ENCODE data around the gene STX18. TPM values are rescaled to one million over a fixed set of nuclear protein-coding genes. Genes with fewer than 3 reads are reported as not detected.
"Not testable (repeated sequence)": the region's sequence is repeated elsewhere in the genome, so short reads cannot be mapped to it uniquely, and the experiment has no call there.

The STX18 gene
- total and polyA plus RNA-seq, 5 experiments from 2014 or later: 20.0 to 24.9 (median 21.5) TPM

GRCh38 chr4:4524364-4524763 is 17.5 kb downstream of the STX18 start:
- no peaks in the 10 kb centered on the region for H3K27me3 Mint-ChIP-seq
- H3K9me3 Mint-ChIP-seq: no peaks in the 10 kb centered on the region
- ATAC-seq: peak; percentile 74 to 86
- POLR2A ChIA-PET: no interaction called here
- peak overlapping the region in 5 of 10 donors; percentile 1 to 59 (median 50) for H3K4me3 Mint-ChIP-seq
- peak overlapping the region in 9 of 10 donors; percentile 11 to 85 (median 58) for H3K27ac Mint-ChIP-seq
- H3K4me1 Mint-ChIP-seq: peaks cover 29 to 49% (median 41%) of the 10 kb centered on the region in 4 donors
- peak in 6 of 10 donors; percentile 11 to 33 (median 26) for DNase-seq
- H3K36me3 Mint-ChIP-seq: peaks cover 4 to 35% (median 5%) of the 10 kb centered on the region in 3 donors

- POLR2A ChIA-PET: no interaction called here
- no peak overlapping the region for H3K27ac Mint-ChIP-seq
- no peaks in the 10 kb centered on the region for H3K9me3 Mint-ChIP-seq
- H3K27me3 Mint-ChIP-seq: no peaks in the 10 kb centered on the region
- DNase-seq: no peak
- peaks cover 2 to 23% (median 5%) of the 10 kb centered on the region in 3 donors for H3K36me3 Mint-ChIP-seq
- ATAC-seq: no peak
- H3K4me1 Mint-ChIP-seq: peaks cover 33 to 62% (median 51%) of the 10 kb centered on the region in 4 donors
- no peak overlapping the region for H3K4me3 Mint-ChIP-seq
Observed at GRCh38 chr4:4521731-4522130, 20.1 kb downstream of the STX18 start.

- Mint-ChIP-seq H3K4me3 (no peak overlapping the region), H3K4me1 (peaks cover 33 to 62% (median 50%) of the 10 kb centered on the region in 4 donors), H3K36me3 (peaks cover 2 to 20% (median 5%) of the 10 kb centered on the region in 3 donors), H3K9me3 (no peaks in the 10 kb centered on the region), H3K27me3 (no peaks in the 10 kb centered on the region), H3K27ac (peak overlapping the region in 2 of 10 donors; percentile 6 to 61)
- POLR2A ChIA-PET: no interaction called here
- ATAC-seq (no peak), DNase-seq (no peak)
Observed at GRCh38 chr4:4521136-4521535, 20.7 kb downstream of the STX18 start.

- Mint-ChIP-seq H3K4me3 (no peak overlapping the region), H3K9me3 (no peaks in the 10 kb centered on the region), H3K36me3 (peaks cover 0 to 4% (median 0%) of the 10 kb centered on the region in 3 donors), H3K27ac (no peak overlapping the region), H3K27me3 (no peaks in the 10 kb centered on the region), H3K4me1 (peaks cover 26 to 49% (median 38%) of the 10 kb centered on the region in 4 donors)
- POLR2A ChIA-PET: no interaction called here
- no peak for ATAC-seq
- no peak for DNase-seq
Observed at GRCh38 chr4:4519297-4519894, 22.5 kb downstream of the STX18 start.

GRCh38 chr4:4518747-4519146 is 23.1 kb downstream of the STX18 start:
- no peaks in the 10 kb centered on the region for H3K27me3 Mint-ChIP-seq
- no peaks in the 10 kb centered on the region for H3K9me3 Mint-ChIP-seq
- ATAC-seq (no peak), DNase-seq (no peak)
- H3K4me1 Mint-ChIP-seq: peaks cover 22 to 43% (median 32%) of the 10 kb centered on the region in 4 donors
- no peak overlapping the region for H3K4me3 Mint-ChIP-seq
- H3K36me3 Mint-ChIP-seq: peaks cover 0 to 2% (median 0%) of the 10 kb centered on the region in 3 donors
- no peak overlapping the region for H3K27ac Mint-ChIP-seq
- POLR2A ChIA-PET: no interaction called here

- POLR2A ChIA-PET: no interaction called here
Observed at GRCh38 chr4:4514786-4515185, 27.1 kb downstream of the STX18 start.

GRCh38 chr4:4512282-4512681 is 29.6 kb downstream of the STX18 start:
- no peak for DNase-seq
- no peak overlapping the region for H3K4me3 Mint-ChIP-seq
- no peak for ATAC-seq
- H3K27me3 Mint-ChIP-seq: no peaks in the 10 kb centered on the region
- H3K27ac Mint-ChIP-seq: no peak overlapping the region
- H3K4me1 Mint-ChIP-seq: peaks cover 4 to 15% (median 13%) of the 10 kb centered on the region in 4 donors
- POLR2A ChIA-PET: no interaction called here
- peaks cover 0 to 21% (median 15%) of the 10 kb centered on the region in 3 donors for H3K36me3 Mint-ChIP-seq
- no peaks in the 10 kb centered on the region for H3K9me3 Mint-ChIP-seq

More at GRCh38 chr4:4514786-4515185, 27.1 kb downstream of the STX18 start:
- Mint-ChIP-seq H3K27ac (no peak overlapping the region), H3K4me3 (no peak overlapping the region), H3K27me3 (no peaks in the 10 kb centered on the region), H3K9me3 (no peaks in the 10 kb centered on the region), H3K4me1 (peaks cover 12 to 24% (median 17%) of the 10 kb centered on the region in 4 donors), H3K36me3 (peaks cover 0 to 11% (median 7%) of the 10 kb centered on the region in 3 donors)
- ATAC-seq (no peak), DNase-seq (no peak)

GRCh38 chr4:4510641-4511040 is 31.2 kb downstream of the STX18 start:
- H3K27me3 Mint-ChIP-seq, ATAC-seq, H3K4me3 Mint-ChIP-seq, POLR2A ChIA-PET, DNase-seq, H3K27ac Mint-ChIP-seq, H3K9me3 Mint-ChIP-seq: not testable (repeated sequence)
- peaks cover 0 to 24% (median 21%) of the 10 kb centered on the region in 3 donors for H3K36me3 Mint-ChIP-seq
- peaks cover 0 to 13% (median 7%) of the 10 kb centered on the region in 4 donors for H3K4me1 Mint-ChIP-seq

- Mint-ChIP-seq H3K27me3 (no peaks in the 10 kb centered on the region), H3K36me3 (peaks cover 0 to 25% (median 24%) of the 10 kb centered on the region in 3 donors), H3K9me3 (no peaks in the 10 kb centered on the region), H3K4me1 (peaks cover 0 to 13% (median 9%) of the 10 kb centered on the region in 4 donors), H3K4me3 (no peak overlapping the region), H3K27ac (no peak overlapping the region)
- ATAC-seq: no peak
- no peak for DNase-seq
- POLR2A ChIA-PET: no interaction called here
Observed at GRCh38 chr4:4509521-4509920, 32.3 kb downstream of the STX18 start.

GRCh38 chr4:4507923-4508322 is 33.9 kb downstream of the STX18 start:
- H3K9me3 Mint-ChIP-seq: no peaks in the 10 kb centered on the region
- ATAC-seq (no peak), DNase-seq (no peak)
- POLR2A ChIA-PET: no interaction called here
- no peaks in the 10 kb centered on the region for H3K27me3 Mint-ChIP-seq
- H3K27ac Mint-ChIP-seq: no peak overlapping the region
- peaks cover 0 to 24% (median 22%) of the 10 kb centered on the region in 3 donors for H3K36me3 Mint-ChIP-seq
- peaks cover 3 to 13% (median 6%) of the 10 kb centered on the region in 4 donors for H3K4me1 Mint-ChIP-seq
- H3K4me3 Mint-ChIP-seq: no peak overlapping the region

- ATAC-seq (no peak), DNase-seq (no peak)
- Mint-ChIP-seq H3K4me1 (peaks cover 8 to 17% (median 11%) of the 10 kb centered on the region in 4 donors), H3K27me3 (no peaks in the 10 kb centered on the region), H3K4me3 (no peak overlapping the region), H3K27ac (no peak overlapping the region), H3K36me3 (peaks cover 0 to 24% (median 22%) of the 10 kb centered on the region in 3 donors), H3K9me3 (no peaks in the 10 kb centered on the region)
- POLR2A ChIA-PET: no interaction called here
Observed at GRCh38 chr4:4507403-4507802, 34.4 kb downstream of the STX18 start.

- H3K36me3 Mint-ChIP-seq: peaks cover 0 to 24% (median 22%) of the 10 kb centered on the region in 3 donors
- ATAC-seq (no peak), DNase-seq (no peak)
- H3K27me3 Mint-ChIP-seq: no peaks in the 10 kb centered on the region
- H3K4me1 Mint-ChIP-seq: peaks cover 8 to 17% (median 13%) of the 10 kb centered on the region in 4 donors
- H3K27ac Mint-ChIP-seq: no peak overlapping the region
- no peak overlapping the region for H3K4me3 Mint-ChIP-seq
- no peaks in the 10 kb centered on the region for H3K9me3 Mint-ChIP-seq
- POLR2A ChIA-PET: no interaction called here
Observed at GRCh38 chr4:4506961-4507360, 34.9 kb downstream of the STX18 start.

GRCh38 chr4:4505211-4505610 is 36.6 kb downstream of the STX18 start:
- POLR2A ChIA-PET, H3K27me3 Mint-ChIP-seq, ATAC-seq, H3K9me3 Mint-ChIP-seq, DNase-seq, H3K4me3 Mint-ChIP-seq: not testable (repeated sequence)
- Mint-ChIP-seq H3K27ac (peak overlapping the region in 2 of 10 donors; percentile 61 to 74), H3K4me1 (peaks cover 13 to 15% (median 14%) of the 10 kb centered on the region in 4 donors), H3K36me3 (peaks cover 0 to 17% (median 17%) of the 10 kb centered on the region in 3 donors)

Data from naive thymus-derived CD8-positive, alpha-beta T cell (primary cell).